Activated CD4-positive, alpha-beta memory T cell treated with anti-CD3 and anti-CD28 coated beads for 36 hours (primary cell): ENCODE results near the gene QRFP. TPM values are rescaled to one million over a fixed set of nuclear protein-coding genes. Genes with fewer than 3 reads are reported as not detected.
"Not testable (repeated sequence)": the region's sequence is repeated elsewhere in the genome, so short reads cannot be mapped to it uniquely, and the experiment has no call there.

ENCODE experiments used
- CTCF ChIA-PET: fragments of 350-600 bp; sonication (Branson Sonifier 250); formaldehyde crosslinking; loops from one replicate; lab custom pipeline; 2021; ENCODE audit warnings: antibody characterized with exemption, inconsistent platforms; lab: Charles Lee
- POLR2A ChIA-PET: fragments of 350-600 bp; sonication (Branson Sonifier 250); formaldehyde crosslinking; loops from one replicate; lab custom pipeline; 2021; ENCODE audit warnings: antibody characterized with exemption; lab: Charles Lee
- DNase-seq: peaks from one replicate; pipeline ENCODE4 v3.0.0-alpha.2; 2020
- H3K27ac Mint-ChIP-seq: one replicate; pipeline ENCODE4 v1.8.0; 2021; ENCODE audit warnings: mixed read lengths
- H3K27me3 Mint-ChIP-seq: one replicate; pipeline ENCODE4 v1.8.0; 2021; ENCODE audit warnings: mixed read lengths
- H3K36me3 Mint-ChIP-seq: one replicate; pipeline ENCODE4 v1.8.0; 2021; ENCODE audit warnings: mixed read lengths
- H3K4me1 Mint-ChIP-seq: one replicate; pipeline ENCODE4 v1.8.0; 2021; ENCODE audit warnings: low read depth, mixed read lengths
- H3K4me3 Mint-ChIP-seq: one replicate; pipeline ENCODE4 v1.8.0; 2021; ENCODE audit warnings: mild to moderate bottlenecking, mixed read lengths
- H3K9me3 Mint-ChIP-seq: one replicate; pipeline ENCODE4 v1.8.0; 2021; ENCODE audit warnings: mixed read lengths
- intact Hi-C: fragments of 100-400 bp; cut with micrococcal nuclease; formaldehyde crosslinking; loops from one replicate; pipeline ENCODE4 v1.15.1; 2023
- total RNA-seq, 2 experiments: library from RNA; stranded (reverse); gene quantifications; one replicate each; pipeline ENCODE4 v1.2.3, GENCODE V29; 2021

QRFP gene
- total RNA-seq, 2 experiments from 2014 or later = not detected

DNA sequence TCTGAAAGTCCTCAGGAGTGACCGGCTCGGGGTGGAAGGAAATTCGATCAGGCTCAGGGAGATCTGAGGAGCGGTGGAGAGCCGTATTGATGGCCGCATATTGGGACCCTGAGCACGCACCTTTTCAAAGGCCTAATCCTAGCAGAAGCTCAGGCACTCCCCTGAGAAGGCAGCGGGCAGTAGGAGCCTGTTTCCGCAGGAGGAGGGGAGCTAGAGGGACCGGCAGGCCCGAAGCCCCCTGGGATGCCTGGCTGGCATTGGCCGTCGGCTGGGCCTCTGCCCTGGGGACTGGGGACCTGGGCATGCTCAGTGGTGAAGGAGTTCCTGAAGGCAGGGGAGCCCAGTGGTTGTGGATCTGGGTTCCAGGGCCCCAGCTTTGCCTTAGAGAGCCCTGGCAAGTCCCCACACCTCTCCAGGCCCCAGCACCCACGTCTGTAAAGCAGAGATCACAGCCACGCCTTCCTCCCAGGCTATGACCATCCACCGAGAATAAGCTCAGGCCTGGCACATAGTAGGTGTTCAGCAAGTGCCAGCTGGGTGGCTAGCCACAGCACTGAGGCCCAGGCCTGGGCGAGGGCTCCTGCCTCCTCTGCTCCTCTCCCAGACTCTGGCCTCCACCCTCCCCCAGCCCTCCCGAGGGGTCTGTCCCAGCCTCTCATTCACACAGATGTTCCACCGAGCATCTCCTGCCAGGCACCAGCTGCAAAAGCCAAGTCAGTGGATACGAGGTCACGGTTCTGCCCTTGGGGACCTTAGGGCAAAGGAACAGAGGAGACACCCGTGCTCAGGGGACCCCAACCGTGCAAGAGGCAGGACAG is 17.2 kb upstream of the QRFP start:
- no peak for DNase-seq
- Mint-ChIP-seq H3K4me1 (no peaks in the 10 kb centered on the region), H3K27ac (no peak overlapping the region), H3K27me3 (no peaks in the 10 kb centered on the region), H3K36me3 (no peaks in the 10 kb centered on the region), H3K9me3 (no peaks in the 10 kb centered on the region), H3K4me3 (no peak overlapping the region)
- ChIA-PET POLR2A (interaction anchor here (0.6 kb wide), 1 partner anchor 1768 kb away, joined by 3 read pairs; no protein-coding TSS in a partner anchor), CTCF (no interaction called here)
- intact Hi-C loops = no loop called here

DNA sequence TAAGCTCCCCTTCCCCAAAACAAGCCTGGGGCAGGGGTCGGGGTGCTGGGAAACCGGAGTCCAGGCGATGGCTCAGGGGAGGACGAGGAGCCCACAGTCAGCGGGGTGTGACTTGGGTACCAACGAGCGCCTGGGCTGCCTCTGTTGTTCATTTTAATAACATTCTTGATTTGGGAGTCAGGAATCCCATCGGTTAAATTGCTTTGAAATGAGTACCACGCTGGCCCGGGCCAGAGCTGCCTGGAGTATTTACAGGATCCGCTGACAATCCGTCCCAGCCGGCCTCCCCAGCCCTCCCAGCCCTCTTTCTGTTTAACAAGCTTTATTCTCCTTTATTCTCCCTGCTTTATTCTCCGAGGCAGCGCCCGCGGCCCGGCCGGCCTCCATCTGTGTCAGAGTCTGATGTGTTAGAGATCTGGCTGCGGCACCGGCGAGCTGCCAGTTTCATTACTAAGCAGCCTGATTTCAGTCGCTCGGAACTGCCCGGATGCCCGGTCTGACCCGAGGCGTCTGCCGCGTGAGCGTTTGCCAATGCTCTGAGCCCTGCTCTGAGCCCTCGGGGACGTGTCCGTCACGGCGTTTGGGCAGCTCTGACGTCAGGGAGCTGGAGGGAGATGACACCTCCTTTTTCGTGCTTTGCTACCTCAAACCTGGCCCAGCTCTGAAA is 16.5 kb upstream of the QRFP start:
- CTCF ChIA-PET = no interaction called here
- H3K36me3 Mint-ChIP-seq = no peaks in the 10 kb centered on the region

DNA sequence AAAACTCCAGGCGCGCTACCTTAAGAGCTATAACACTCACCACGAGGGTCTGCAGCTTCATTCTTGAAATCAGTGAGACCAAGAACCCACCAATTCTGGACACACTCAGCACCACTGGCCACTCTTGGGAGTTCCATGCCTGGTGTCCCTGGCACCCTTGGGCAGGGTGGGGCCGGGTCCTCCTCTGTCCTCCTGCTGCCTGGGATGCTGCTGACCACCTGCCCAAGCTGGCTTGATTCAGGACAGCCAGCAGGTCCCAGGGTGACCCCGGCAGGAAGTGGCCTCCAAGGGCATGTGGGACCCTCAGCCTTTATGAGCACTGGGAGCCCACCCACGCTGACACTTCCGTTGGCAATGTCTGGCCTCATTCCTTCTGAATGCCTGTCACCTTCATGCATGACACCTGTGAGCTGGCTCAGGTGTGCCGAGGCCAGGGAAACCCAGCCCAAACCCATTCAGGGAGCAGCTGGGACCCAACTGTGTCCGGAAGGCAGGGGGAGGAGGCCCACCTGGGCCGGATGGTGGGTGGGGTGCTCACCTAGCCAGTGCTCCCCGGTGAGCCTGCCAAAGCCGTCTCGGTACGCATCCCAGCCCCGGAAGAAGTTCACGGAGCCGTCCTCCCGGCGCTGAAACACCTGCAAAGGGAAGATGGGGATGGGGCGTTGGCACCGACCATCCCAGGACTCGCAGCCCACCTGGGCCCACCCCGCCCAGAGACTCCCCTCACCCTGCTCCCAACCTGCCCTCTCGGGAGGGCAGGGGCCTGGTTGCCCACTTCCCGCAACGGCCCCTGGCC is 14.8 kb upstream of the QRFP start:
- Mint-ChIP-seq H3K4me3 (no peak overlapping the region), H3K27ac (no peak overlapping the region), H3K36me3 (no peaks in the 10 kb centered on the region), H3K27me3 (no peaks in the 10 kb centered on the region), H3K9me3 (no peaks in the 10 kb centered on the region), H3K4me1 (no peaks in the 10 kb centered on the region)
- POLR2A ChIA-PET = no interaction called here
- intact Hi-C loops = no loop called here
- no peak for DNase-seq
- CTCF ChIA-PET = no interaction called here

More for the DNA sequence above, 16.5 kb upstream of the QRFP start:
- Mint-ChIP-seq H3K4me1 (no peaks in the 10 kb centered on the region), H3K27ac (no peak overlapping the region), H3K9me3 (no peaks in the 10 kb centered on the region), H3K4me3 (no peak overlapping the region), H3K27me3 (no peaks in the 10 kb centered on the region)
- intact Hi-C loops = no loop called here
- POLR2A ChIA-PET = no interaction called here
- no peak for DNase-seq

DNA sequence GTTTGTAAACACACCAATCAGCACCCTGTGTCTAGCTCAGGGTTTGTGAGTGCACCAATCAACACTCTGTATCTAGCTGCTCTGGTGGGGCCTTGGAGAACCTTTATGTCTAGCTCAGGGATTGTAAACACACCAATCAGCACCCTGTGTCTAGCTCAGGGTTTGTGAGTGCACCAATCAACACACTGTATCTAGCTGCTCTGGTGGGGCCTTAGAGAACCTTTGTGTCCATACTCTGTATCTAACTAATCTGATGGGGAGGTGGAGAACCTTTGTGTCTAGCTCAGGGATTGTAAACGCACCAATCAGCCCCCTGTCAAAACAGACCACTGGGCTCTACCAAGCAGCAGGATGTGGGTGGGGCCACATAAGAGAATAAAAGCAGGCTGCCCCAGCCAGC is 14.1 kb upstream of the QRFP start:
- H3K4me1 Mint-ChIP-seq, H3K27me3 Mint-ChIP-seq, H3K36me3 Mint-ChIP-seq, H3K27ac Mint-ChIP-seq, POLR2A ChIA-PET, H3K4me3 Mint-ChIP-seq, intact Hi-C loops, CTCF ChIA-PET, DNase-seq, H3K9me3 Mint-ChIP-seq: not testable (repeated sequence)

DNA sequence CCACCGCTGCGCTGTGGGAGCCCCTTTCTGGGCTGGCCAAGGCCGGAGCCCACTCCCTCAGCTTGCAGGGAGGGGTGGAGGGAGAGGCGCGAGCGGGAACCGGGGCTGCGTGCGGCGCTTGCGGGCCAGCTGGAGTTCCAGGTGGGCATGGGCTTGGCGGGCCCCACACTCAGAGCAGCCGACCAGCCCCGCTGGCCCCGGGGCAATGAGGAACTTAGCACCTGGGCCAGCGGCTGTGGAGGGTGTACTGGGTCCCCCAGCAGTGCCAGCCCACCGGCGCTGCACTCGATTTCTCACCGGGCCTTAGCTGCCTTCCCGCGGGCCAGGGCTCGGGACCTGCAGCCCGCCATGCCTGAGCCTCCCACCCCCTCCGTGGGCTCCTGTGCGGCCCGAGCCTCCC is 13.4 kb upstream of the QRFP start:
- intact Hi-C loops, H3K9me3 Mint-ChIP-seq, POLR2A ChIA-PET, H3K27ac Mint-ChIP-seq, H3K27me3 Mint-ChIP-seq, CTCF ChIA-PET, H3K36me3 Mint-ChIP-seq, H3K4me1 Mint-ChIP-seq, H3K4me3 Mint-ChIP-seq, DNase-seq: not testable (repeated sequence)

DNA sequence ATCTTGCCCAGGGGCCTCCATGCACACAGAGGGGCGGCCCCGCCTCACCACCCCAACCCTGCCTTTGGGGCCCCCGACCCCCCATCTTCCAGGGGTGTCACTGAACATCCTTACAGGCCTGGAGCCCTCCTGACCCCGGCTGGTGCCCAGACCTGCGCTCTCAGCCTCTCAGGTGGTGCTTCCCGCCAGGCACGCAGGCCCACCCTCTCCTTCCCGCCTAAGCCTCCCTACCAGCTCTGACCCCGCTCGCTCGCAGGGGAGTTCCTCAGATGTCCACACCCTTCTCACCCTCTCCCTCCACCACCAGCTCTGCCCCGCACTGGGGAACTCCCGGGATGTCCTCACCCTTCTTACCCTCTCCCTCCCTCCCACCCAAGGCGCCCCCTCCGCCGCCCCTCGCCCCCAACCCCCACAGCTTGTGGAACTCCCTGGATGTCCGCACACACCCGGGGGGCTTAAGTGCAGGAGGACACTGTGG is 12.3 kb upstream of the QRFP start:
- ChIA-PET POLR2A (no interaction called here), CTCF (no interaction called here)
- intact Hi-C loops = no loop called here
- Mint-ChIP-seq H3K27ac (no peak overlapping the region), H3K36me3 (no peaks in the 10 kb centered on the region), H3K27me3 (no peaks in the 10 kb centered on the region), H3K4me1 (no peaks in the 10 kb centered on the region), H3K4me3 (no peak overlapping the region), H3K9me3 (no peaks in the 10 kb centered on the region)
- no peak for DNase-seq

DNA sequence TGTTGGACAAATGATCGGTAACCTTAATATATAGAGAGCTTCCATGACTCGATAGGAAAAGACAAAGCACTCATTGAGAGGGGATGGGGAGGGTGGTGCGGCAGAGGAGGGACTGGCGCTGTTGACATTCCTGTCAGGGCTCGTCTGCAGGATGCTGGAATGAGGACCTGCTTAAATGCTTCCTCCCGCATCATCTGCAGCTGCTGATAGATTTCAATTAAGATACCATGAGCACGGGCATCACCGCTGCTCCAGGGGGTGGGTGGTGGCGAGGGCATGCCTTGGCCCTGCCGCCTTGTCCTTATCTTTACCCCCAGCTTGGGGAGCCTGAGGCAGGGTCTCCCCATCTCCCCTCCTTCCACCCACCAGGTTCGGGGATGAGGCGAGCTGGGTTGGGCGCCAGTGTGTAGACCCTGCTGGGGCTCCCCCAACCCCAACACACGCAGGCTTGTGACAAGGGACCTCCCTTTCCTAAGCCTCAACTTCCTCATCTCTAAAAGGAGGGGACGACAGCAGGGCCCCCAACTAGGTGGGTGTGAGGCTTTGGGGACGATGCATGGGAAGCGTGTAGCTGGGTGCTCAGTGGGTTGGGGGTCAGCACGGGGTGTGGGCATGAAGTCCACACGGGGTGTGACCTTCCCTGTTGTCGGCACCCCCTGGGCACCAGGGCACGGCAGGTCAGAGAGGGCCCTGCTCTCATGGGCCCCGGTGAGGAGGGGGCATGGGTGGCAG is 11.7 kb upstream of the QRFP start:
- intact Hi-C loops = no loop called here
- no peak for DNase-seq
- H3K27ac Mint-ChIP-seq = no peak overlapping the region
- no peaks in the 10 kb centered on the region for H3K27me3 Mint-ChIP-seq
- H3K4me1 Mint-ChIP-seq = no peaks in the 10 kb centered on the region
- POLR2A ChIA-PET = no interaction called here
- no peak overlapping the region for H3K4me3 Mint-ChIP-seq
- no peaks in the 10 kb centered on the region for H3K36me3 Mint-ChIP-seq
- H3K9me3 Mint-ChIP-seq = no peaks in the 10 kb centered on the region
- CTCF ChIA-PET = interaction anchor here (1.2 kb wide), 1 partner anchor 42 kb away, joined by 4 read pairs; no protein-coding TSS in a partner anchor

DNA sequence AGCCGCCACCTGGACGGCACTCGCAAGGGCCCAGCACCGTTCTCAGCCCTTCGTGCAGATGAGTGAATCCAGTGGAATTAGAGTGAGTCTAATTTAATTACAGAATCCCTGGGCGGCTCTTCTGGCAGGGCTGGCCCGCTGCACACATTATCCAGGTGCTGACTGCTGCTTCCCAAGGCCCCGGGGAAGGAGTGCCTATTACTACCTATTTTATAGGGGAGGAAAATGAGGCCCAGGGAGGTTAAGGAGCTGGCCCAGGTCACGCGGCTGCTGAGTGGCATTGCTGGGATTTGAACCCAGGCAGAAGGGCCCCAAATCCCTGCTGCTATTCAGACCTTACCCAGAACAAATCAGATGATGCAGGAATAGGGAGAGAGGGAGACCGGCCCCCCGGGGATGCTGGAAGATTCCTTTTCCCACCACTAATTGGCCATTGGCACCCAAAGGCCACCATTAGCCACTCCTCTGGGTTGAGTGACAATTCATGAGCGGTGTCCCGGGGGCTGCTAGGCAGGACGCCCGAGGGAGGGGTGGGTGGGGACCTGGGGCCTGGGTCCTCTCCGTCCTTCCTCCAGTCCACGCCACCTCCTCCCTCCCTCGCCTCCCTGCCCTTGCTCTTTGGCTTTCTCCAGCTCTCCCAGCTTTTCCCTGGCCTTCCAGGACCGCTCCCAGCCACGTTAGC is 10.3 kb upstream of the QRFP start:
- ChIA-PET CTCF (no interaction called here), POLR2A (no interaction called here)
- no peak overlapping the region for H3K27ac Mint-ChIP-seq
- H3K9me3 Mint-ChIP-seq = no peaks in the 10 kb centered on the region
- intact Hi-C loops = no loop called here
- no peak for DNase-seq
- H3K4me3 Mint-ChIP-seq = no peak overlapping the region
- H3K4me1 Mint-ChIP-seq = no peaks in the 10 kb centered on the region
- no peaks in the 10 kb centered on the region for H3K36me3 Mint-ChIP-seq
- no peaks in the 10 kb centered on the region for H3K27me3 Mint-ChIP-seq

DNA sequence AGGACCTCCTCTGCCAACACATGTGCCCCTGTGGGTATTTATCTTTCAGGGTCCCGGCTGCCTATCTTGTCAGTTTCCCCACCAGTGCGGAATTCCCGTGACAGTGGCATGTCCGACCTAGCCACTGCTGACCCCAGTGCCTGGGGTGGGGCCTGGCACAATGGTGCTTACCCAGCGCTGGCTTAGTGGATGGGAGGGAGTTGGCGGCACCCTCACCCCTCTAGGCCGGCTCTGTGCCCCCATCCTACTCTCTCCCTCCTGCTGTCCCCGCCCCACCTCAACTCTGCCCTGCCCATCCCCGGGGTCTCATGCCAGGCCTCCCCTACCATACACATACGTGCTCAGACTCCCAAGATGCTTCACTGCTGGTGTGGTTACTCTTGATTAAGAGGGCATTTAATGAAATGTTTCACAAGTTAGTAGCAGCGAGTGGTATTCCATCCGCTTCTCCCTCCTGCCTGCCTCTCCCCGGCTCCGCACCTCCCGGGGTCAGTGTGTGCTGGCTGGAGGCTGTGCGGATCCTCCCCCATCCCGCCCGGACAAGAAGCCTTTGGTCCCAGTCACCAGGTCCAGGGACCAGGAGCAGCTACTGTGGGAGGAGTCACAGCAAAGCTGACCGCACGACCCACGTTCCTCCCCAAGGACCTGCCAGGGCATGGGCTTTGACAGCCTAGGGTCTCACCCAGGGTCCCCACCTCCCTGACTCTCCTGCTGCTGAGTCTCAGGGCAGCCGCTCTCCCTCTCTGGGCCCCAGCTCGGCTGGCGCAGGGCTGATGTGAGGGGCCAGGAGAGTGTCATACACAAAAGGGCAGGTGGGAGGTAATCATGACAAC is 9.5 kb upstream of the QRFP start:
- Mint-ChIP-seq H3K4me1 (no peaks in the 10 kb centered on the region), H3K4me3 (no peak overlapping the region), H3K27me3 (no peaks in the 10 kb centered on the region), H3K36me3 (no peaks in the 10 kb centered on the region), H3K27ac (no peak overlapping the region), H3K9me3 (no peaks in the 10 kb centered on the region)
- CTCF ChIA-PET = no interaction called here
- intact Hi-C loops = no loop called here
- DNase-seq = no peak
- POLR2A ChIA-PET = no interaction called here

DNA sequence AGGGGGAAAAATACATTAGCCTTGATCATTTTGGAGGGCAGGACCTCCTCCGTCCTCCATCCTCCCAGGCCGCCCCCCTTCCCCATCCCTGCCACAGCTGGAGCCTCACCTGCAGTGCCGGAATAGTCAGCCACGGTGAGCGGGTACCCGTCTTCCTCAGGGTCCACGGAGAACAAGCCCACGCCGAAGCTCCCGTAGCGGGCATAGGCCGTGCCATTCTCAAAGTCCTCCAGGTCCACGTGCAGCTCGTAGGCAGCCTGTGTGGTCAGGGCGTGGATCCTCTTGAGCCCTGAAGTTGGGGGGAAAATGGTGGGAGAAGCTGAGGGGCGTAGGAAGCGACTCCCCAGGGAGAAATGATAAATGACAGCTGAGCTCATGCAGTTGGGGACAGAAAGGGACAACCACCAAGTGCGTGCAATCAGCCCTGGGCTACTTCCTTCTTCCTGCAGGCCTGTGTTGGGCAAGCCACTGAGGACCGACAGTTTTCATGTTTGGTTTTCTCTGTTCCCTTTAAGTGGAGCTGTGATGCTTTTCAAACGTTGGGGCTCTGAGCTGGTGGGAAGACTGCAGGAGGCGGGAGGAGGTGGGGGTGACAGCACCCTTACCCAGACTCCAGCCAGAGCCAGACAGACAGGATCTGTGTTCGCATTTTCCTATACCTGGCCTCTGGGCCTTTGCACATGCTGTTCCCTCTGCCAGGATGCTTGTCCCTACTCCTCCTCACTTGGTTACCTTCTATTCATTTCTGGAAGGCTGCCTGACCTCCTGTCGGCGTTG is 8.7 kb upstream of the QRFP start:
- intact Hi-C loops = no loop called here
- POLR2A ChIA-PET = no interaction called here
- no peak for DNase-seq
- peaks cover 2% of the 10 kb centered on the region for H3K27me3 Mint-ChIP-seq
- no peak overlapping the region for H3K27ac Mint-ChIP-seq
- no peak overlapping the region for H3K4me3 Mint-ChIP-seq
- H3K4me1 Mint-ChIP-seq = no peaks in the 10 kb centered on the region
- H3K36me3 Mint-ChIP-seq = no peaks in the 10 kb centered on the region
- CTCF ChIA-PET = no interaction called here
- no peaks in the 10 kb centered on the region for H3K9me3 Mint-ChIP-seq
